OCI-LY1 (cell line): ENCODE data around the gene C3orf49.

Experiments
- H2AFZ ChIP-seq: fragments of 200-600 bp; sonication (generic), shearing (Covaris generic); 2 replicates; pipeline ENCODE4 v1.6.0; 2014; ENCODE audit warnings: antibody characterized with exemption, mild to moderate bottlenecking, low read length
- H3F3A ChIP-seq: fragments of 200-600 bp; sonication (generic), shearing (Covaris generic); 2 replicates; pipeline ENCODE4 v1.6.0; 2014; ENCODE audit warnings: mild to moderate bottlenecking, antibody characterized with exemption, low read length, moderate library complexity; ENCODE audit not compliant: insufficient read depth
- H3K27ac ChIP-seq: fragments of 200-600 bp; sonication (generic); 2 replicates; pipeline ENCODE4 v1.5.1; 2014; ENCODE audit warnings: low read length, mixed run types, mild to moderate bottlenecking, low read depth; ENCODE audit not compliant: poor library complexity, severe bottlenecking
- H3K27me3 ChIP-seq: fragments of 200-600 bp; sonication (generic); 2 replicates; pipeline ENCODE4 v1.6.0; 2014; ENCODE audit warnings: antibody characterized with exemption, mild to moderate bottlenecking, low read length, moderate library complexity; ENCODE audit not compliant: insufficient read depth
- H3K36me3 ChIP-seq: fragments of 200-600 bp; sonication (generic); 2 replicates; pipeline ENCODE4 v1.6.1; 2014; ENCODE audit warnings: mild to moderate bottlenecking, antibody characterized with exemption, low read length, moderate library complexity, mixed read lengths; ENCODE audit not compliant: insufficient read depth
- H3K4me1 ChIP-seq: fragments of 200-600 bp; sonication (generic); 2 replicates; pipeline ENCODE4 v1.5.1; 2014; ENCODE audit warnings: mild to moderate bottlenecking, low read length, moderate library complexity; ENCODE audit not compliant: insufficient read depth, severe bottlenecking
- H3K4me2 ChIP-seq: fragments of 200-600 bp; sonication (generic), shearing (Covaris generic); 2 replicates; pipeline ENCODE4 v1.6.1; 2014; ENCODE audit warnings: low read length
- H3K4me3 ChIP-seq: fragments of 200-600 bp; sonication (generic); 2 replicates; pipeline ENCODE4 v1.5.1; 2014; ENCODE audit warnings: low read length, low read depth, mild to moderate bottlenecking, mixed read lengths; ENCODE audit not compliant: poor library complexity, severe bottlenecking
- H3K79me2 ChIP-seq: fragments of 200-600 bp; shearing (Covaris generic); 2 replicates; pipeline ENCODE4 v1.6.1; 2016; ENCODE audit warnings: mixed run types, low read length, mixed read lengths; ENCODE audit not compliant: insufficient read depth
- H3K9ac ChIP-seq: fragments of 200-600 bp; sonication (generic), shearing (Covaris generic); 2 replicates; pipeline ENCODE4 v1.6.1; 2014; ENCODE audit warnings: mild to moderate bottlenecking, low read length, mixed read lengths
- H3K9me2 ChIP-seq: fragments of 200-600 bp; sonication (generic), shearing (Covaris generic); 2 replicates; pipeline ENCODE4 v1.6.1; 2014; ENCODE audit warnings: low read depth, mild to moderate bottlenecking, low read length, mixed read lengths
- H3K9me3 ChIP-seq: fragments of 200-600 bp; shearing (Covaris generic); 2 replicates; pipeline ENCODE4 v1.6.1; 2014; ENCODE audit warnings: low read length, mixed read lengths
- H4K20me1 ChIP-seq: fragments of 200-600 bp; sonication (generic), shearing (Covaris generic); 2 replicates; pipeline ENCODE4 v1.6.0; 2016; ENCODE audit warnings: mild to moderate bottlenecking, low read length; ENCODE audit not compliant: insufficient read depth
- CTCF ChIP-seq: fragments of 200-600 bp; sonication (generic), shearing (Covaris generic); IDR thresholded peaks from 2 replicates; pipeline ENCODE4 v1.5.1; 2017; ENCODE audit warnings: mild to moderate bottlenecking, antibody characterized with exemption, low read length, moderate library complexity, mixed read lengths
- EZH2 ChIP-seq: fragments of 200-600 bp; sonication (generic), shearing (Covaris generic); IDR thresholded peaks from 2 replicates; pipeline ENCODE4 v1.8.0; 2017; ENCODE audit warnings: borderline replicate concordance, mixed run types, mild to moderate bottlenecking, antibody characterized with exemption, low read length, moderate library complexity, mixed read lengths

The C3orf49 gene

GRCh38 chr3:63849175-63849574 is 30.1 kb downstream of the C3orf49 start:
- peaks cover 30% of the 10 kb centered on the region for H3K79me2 ChIP-seq
- no peaks in the 10 kb centered on the region for H4K20me1 ChIP-seq
- H3F3A ChIP-seq = no peaks in the 10 kb centered on the region
- H3K9me3 ChIP-seq = no peaks in the 10 kb centered on the region
- no peaks in the 10 kb centered on the region for H3K27me3 ChIP-seq
- no peaks in the 10 kb centered on the region for H3K9me2 ChIP-seq
- H2AFZ ChIP-seq = no peak overlapping the region
- no peak overlapping the region for H3K9ac ChIP-seq
- H3K4me1 ChIP-seq = no peaks in the 10 kb centered on the region
- no peak overlapping the region for H3K4me2 ChIP-seq
- TF ChIP-seq EZH2 (no peak), CTCF (no peak)
- H3K36me3 ChIP-seq = peaks cover 17% of the 10 kb centered on the region
- H3K4me3 ChIP-seq = no peak overlapping the region
- H3K27ac ChIP-seq = no peak overlapping the region

- TF ChIP-seq EZH2 (no peak), CTCF (no peak)
- no peak overlapping the region for H3K9ac ChIP-seq
- peaks cover 17% of the 10 kb centered on the region for H3K36me3 ChIP-seq
- H3K9me2 ChIP-seq = no peaks in the 10 kb centered on the region
- H3K27me3 ChIP-seq = no peaks in the 10 kb centered on the region
- H3K79me2 ChIP-seq = peaks cover 50% of the 10 kb centered on the region
- H2AFZ ChIP-seq = no peak overlapping the region
- no peaks in the 10 kb centered on the region for H3K4me1 ChIP-seq
- H4K20me1 ChIP-seq = no peaks in the 10 kb centered on the region
- H3F3A ChIP-seq = no peaks in the 10 kb centered on the region
- no peak overlapping the region for H3K4me2 ChIP-seq
- H3K4me3 ChIP-seq = no peak overlapping the region
- H3K27ac ChIP-seq = no peak overlapping the region
- no peaks in the 10 kb centered on the region for H3K9me3 ChIP-seq
These were observed 32.2 kb downstream of the C3orf49 start for GRCh38 chr3:63851287-63851686.

GRCh38 chr3:63853106-63853505 is 34.0 kb downstream of the C3orf49 start:
- no peak overlapping the region for H3K4me3 ChIP-seq
- H3K9me2 ChIP-seq = no peaks in the 10 kb centered on the region
- H3F3A ChIP-seq = no peaks in the 10 kb centered on the region
- H3K27ac ChIP-seq = no peak overlapping the region
- H3K79me2 ChIP-seq = peaks cover 64% of the 10 kb centered on the region
- no peak for TF ChIP-seq CTCF
- TF ChIP-seq EZH2 = no peak
- no peaks in the 10 kb centered on the region for H4K20me1 ChIP-seq
- H3K27me3 ChIP-seq = no peaks in the 10 kb centered on the region
- H2AFZ ChIP-seq = no peak overlapping the region
- H3K4me2 ChIP-seq = no peak overlapping the region
- H3K9me3 ChIP-seq = no peaks in the 10 kb centered on the region
- H3K9ac ChIP-seq = no peak overlapping the region
- peaks cover 23% of the 10 kb centered on the region for H3K36me3 ChIP-seq
- H3K4me1 ChIP-seq = no peaks in the 10 kb centered on the region
